Naive thymus-derived CD4-positive, alpha-beta T cell (primary cell): Measurements from ENCODE around the gene SLC5A9. TPM values are rescaled to one million over a fixed set of nuclear protein-coding genes. Genes with fewer than 3 reads are reported as not detected.

Experiments
- ATAC-seq: fragments of 150-1000 bp; cut with Tn5 transposase; 2 replicates; pipeline ENCODE4 v1.10.0; 2021; ENCODE audit warnings: mild to moderate bottlenecking, moderate library complexity
- CTCF ChIA-PET: fragments of 350-600 bp; sonication (Branson Sonifier 250); formaldehyde crosslinking; loops from one replicate; lab custom pipeline; 2021; ENCODE audit warnings: antibody characterized with exemption; lab: Charles Lee
- POLR2A ChIA-PET: fragments of 350-600 bp; sonication (Branson Sonifier 250); formaldehyde crosslinking; loops from one replicate; lab custom pipeline; 2021; ENCODE audit warnings: antibody characterized with exemption, inconsistent platforms; lab: Charles Lee
- DNase-seq, 9 donors: peaks; one replicate each; pipeline versions ENCODE4 v3.0.0 to v3.0.0-alpha.2; 2020 to 2022; ENCODE audit warnings: mixed read lengths in 1 of 9
- H3K27ac ChIP-seq: one replicate; pipeline ENCODE4 v1.7.0; 2013; ENCODE audit warnings: mild to moderate bottlenecking, low read depth, low read length, moderate library complexity
- H3K27me3 ChIP-seq, 2 donors: one replicate each; pipeline ENCODE4 v1.7.0; 2013; ENCODE audit warnings: low read length in 2 of 2, mild to moderate bottlenecking in 2 of 2, moderate library complexity in 2 of 2; ENCODE audit not compliant: control insufficient read depth in 2 of 2, insufficient read depth in 2 of 2
- H3K36me3 ChIP-seq, 3 experiments: 1 replicate in 2 of 3; 2 replicates in 1 of 3; pipeline ENCODE4 v1.7.0; 2013; ENCODE audit warnings: low read length in 3 of 3, mild to moderate bottlenecking in 3 of 3, moderate library complexity in 1 of 3; ENCODE audit not compliant: insufficient read depth in 3 of 3, control insufficient read depth in 2 of 3
- H3K4me1 ChIP-seq, 2 donors: one replicate each; pipeline ENCODE4 v1.7.0; 2013; ENCODE audit warnings: low read length in 2 of 2, mild to moderate bottlenecking in 2 of 2, moderate library complexity in 1 of 2; ENCODE audit not compliant: control insufficient read depth in 2 of 2, insufficient read depth in 2 of 2
- H3K4me3 ChIP-seq: 2 replicates; pipeline ENCODE4 v1.7.0; 2013; ENCODE audit warnings: mild to moderate bottlenecking, low read length
- H3K9me3 ChIP-seq, 3 experiments: 1 replicate in 2 of 3; 2 replicates in 1 of 3; pipeline ENCODE4 v1.7.0; 2013; ENCODE audit warnings: low read length in 3 of 3; ENCODE audit not compliant: control insufficient read depth in 2 of 3
- H3K27ac Mint-ChIP-seq, 9 donors: one replicate each; pipeline ENCODE4 v1.8.0; 2020 to 2022; ENCODE audit warnings: mixed read lengths in 9 of 9, mild to moderate bottlenecking in 8 of 9, moderate library complexity in 5 of 9, inconsistent platforms in 2 of 9
- H3K27me3 Mint-ChIP-seq, 5 donors: one replicate each; pipeline ENCODE4 v1.8.0; 2021 to 2022; ENCODE audit warnings: mixed read lengths in 5 of 5, mild to moderate bottlenecking in 1 of 5
- H3K36me3 Mint-ChIP-seq, 5 donors: one replicate each; pipeline ENCODE4 v1.8.0; 2020 to 2022; ENCODE audit warnings: mixed read lengths in 5 of 5, mild to moderate bottlenecking in 3 of 5, inconsistent platforms in 1 of 5
- H3K4me1 Mint-ChIP-seq, 7 donors: one replicate each; pipeline ENCODE4 v1.8.0; 2020 to 2022; ENCODE audit warnings: mixed read lengths in 7 of 7, mild to moderate bottlenecking in 3 of 7, inconsistent platforms in 1 of 7
- H3K4me3 Mint-ChIP-seq, 10 donors: one replicate each; pipeline ENCODE4 v1.8.0; 2020 to 2022; ENCODE audit warnings: mild to moderate bottlenecking in 10 of 10, mixed read lengths in 10 of 10, moderate library complexity in 6 of 10, inconsistent platforms in 2 of 10
- H3K9me3 Mint-ChIP-seq, 11 donors: one replicate each; pipeline ENCODE4 v1.8.0; 2020 to 2022; ENCODE audit warnings: mixed read lengths in 11 of 11, mild to moderate bottlenecking in 4 of 11, inconsistent platforms in 1 of 11, moderate library complexity in 1 of 11
- intact Hi-C, 2 donors: fragments of 100-400 bp; cut with micrococcal nuclease; formaldehyde crosslinking; loops; one replicate each; pipeline ENCODE4 v1.15.1; 2023
- polyA plus RNA-seq, 2 donors: library from polyadenylated mRNA; unstranded; fragments of 300-500 nt; fragmentation: Illumina TruSeq; gene quantifications; one replicate each; pipeline ENCODE4 v1.2.3, GENCODE V29; 2021
- total RNA-seq, 6 experiments: library from RNA in 5 of 6; stranded (reverse) in 5 of 6; gene quantifications; 1 replicate in 5 of 6; 2 replicates in 1 of 6; pipeline ENCODE4 v1.2.3 and lab custom pipeline; 2021 to 2026

Gene SLC5A9
- total and polyA plus RNA-seq, 7 experiments from 2014 or later: not detected

GRCh38 chr1:48216313-48216712 is 6.2 kb upstream of the SLC5A9 start:
- no peak overlapping the region for H3K27ac ChIP-seq
- POLR2A ChIA-PET: no interaction called here
- peaks cover 0 to 16% (median 6%) of the 10 kb centered on the region in 5 donors for H3K27me3 Mint-ChIP-seq
- peaks cover 0 to 2% (median 0%) of the 10 kb centered on the region in 7 donors for H3K4me1 Mint-ChIP-seq
- ATAC-seq (no peak), DNase-seq (no peak)
- H3K27me3 ChIP-seq: no peaks in the 10 kb centered on the region
- no peaks in the 10 kb centered on the region for H3K9me3 ChIP-seq
- no peak overlapping the region for H3K4me3 ChIP-seq
- H3K36me3 ChIP-seq: no peaks in the 10 kb centered on the region
- H3K9me3 Mint-ChIP-seq: no peaks in the 10 kb centered on the region
- intact Hi-C loops: no loop called here
- H3K4me3 Mint-ChIP-seq: no peak overlapping the region
- CTCF ChIA-PET: interaction anchor here (1.2 to 1.3 kb wide), 2 partner anchors 12 to 22 kb away, joined by 3 read pairs; no protein-coding TSS in a partner anchor
- H3K27ac Mint-ChIP-seq: no peak overlapping the region
- no peaks in the 10 kb centered on the region for H3K36me3 Mint-ChIP-seq
- H3K4me1 ChIP-seq: no peaks in the 10 kb centered on the region

GRCh38 chr1:48216941-48217340 is 5.6 kb upstream of the SLC5A9 start:
- no peaks in the 10 kb centered on the region for H3K9me3 ChIP-seq
- Mint-ChIP-seq H3K4me1 (peaks cover 0 to 2% (median 0%) of the 10 kb centered on the region in 7 donors), H3K27me3 (peaks cover 0 to 16% (median 6%) of the 10 kb centered on the region in 5 donors), H3K9me3 (no peaks in the 10 kb centered on the region), H3K27ac (no peak overlapping the region), H3K36me3 (no peaks in the 10 kb centered on the region), H3K4me3 (no peak overlapping the region)
- no peak overlapping the region for H3K4me3 ChIP-seq
- no peaks in the 10 kb centered on the region for H3K4me1 ChIP-seq
- H3K36me3 ChIP-seq: no peaks in the 10 kb centered on the region
- H3K27me3 ChIP-seq: no peaks in the 10 kb centered on the region
- intact Hi-C loops: no loop called here
- ChIA-PET CTCF (no interaction called here), POLR2A (no interaction called here)
- H3K27ac ChIP-seq: no peak overlapping the region
- ATAC-seq (no peak), DNase-seq (no peak)

- Mint-ChIP-seq H3K4me3 (no peak overlapping the region), H3K27me3 (peaks cover 0 to 16% (median 6%) of the 10 kb centered on the region in 5 donors), H3K9me3 (no peaks in the 10 kb centered on the region), H3K27ac (no peak overlapping the region), H3K36me3 (no peaks in the 10 kb centered on the region), H3K4me1 (peaks cover 0 to 2% (median 0%) of the 10 kb centered on the region in 7 donors)
- ChIA-PET POLR2A (no interaction called here), CTCF (no interaction called here)
- Histone ChIP-seq H3K9me3 (no peaks in the 10 kb centered on the region), H3K36me3 (no peaks in the 10 kb centered on the region), H3K27me3 (no peaks in the 10 kb centered on the region), H3K4me1 (no peaks in the 10 kb centered on the region), H3K27ac (no peak overlapping the region), H3K4me3 (no peak overlapping the region)
- ATAC-seq (no peak), DNase-seq (no peak)
- intact Hi-C loops: no loop called here
Observed at GRCh38 chr1:48217856-48218255, 4.7 kb upstream of the SLC5A9 start.

- H3K36me3 Mint-ChIP-seq: no peaks in the 10 kb centered on the region
- Histone ChIP-seq H3K27ac (no peak overlapping the region), H3K4me1 (no peaks in the 10 kb centered on the region), H3K9me3 (no peaks in the 10 kb centered on the region), H3K27me3 (no peaks in the 10 kb centered on the region), H3K4me3 (no peak overlapping the region), H3K36me3 (no peaks in the 10 kb centered on the region)
- H3K4me1 Mint-ChIP-seq: peaks cover 0 to 2% (median 0%) of the 10 kb centered on the region in 7 donors
- H3K27me3 Mint-ChIP-seq: peaks cover 0 to 6% (median 0%) of the 10 kb centered on the region in 5 donors
- DNase-seq (no peak), ATAC-seq (no peak)
- no peak overlapping the region for H3K27ac Mint-ChIP-seq
- H3K9me3 Mint-ChIP-seq: no peaks in the 10 kb centered on the region
- ChIA-PET CTCF (interaction anchor here (1.0 kb wide), 1 partner anchor 126 kb away, joined by 3 read pairs; no protein-coding TSS in a partner anchor), POLR2A (no interaction called here)
- H3K4me3 Mint-ChIP-seq: no peak overlapping the region
- intact Hi-C loops: no loop called here
Observed at GRCh38 chr1:48219803-48220202, 2.7 kb upstream of the SLC5A9 start.

- H3K27ac ChIP-seq: no peak overlapping the region
- H3K36me3 Mint-ChIP-seq: no peaks in the 10 kb centered on the region
- no peak overlapping the region for H3K4me3 Mint-ChIP-seq
- no peak overlapping the region for H3K4me3 ChIP-seq
- peaks cover 0 to 6% (median 0%) of the 10 kb centered on the region in 5 donors for H3K27me3 Mint-ChIP-seq
- peaks cover 0 to 8% (median 0%) of the 10 kb centered on the region in 7 donors for H3K4me1 Mint-ChIP-seq
- H3K36me3 ChIP-seq: no peaks in the 10 kb centered on the region
- DNase-seq (no peak), ATAC-seq (no peak)
- ChIA-PET POLR2A (no interaction called here), CTCF (no interaction called here)
- intact Hi-C loops: no loop called here
- H3K9me3 ChIP-seq: no peaks in the 10 kb centered on the region
- H3K27ac Mint-ChIP-seq: no peak overlapping the region
- no peaks in the 10 kb centered on the region for H3K4me1 ChIP-seq
- H3K27me3 ChIP-seq: no peaks in the 10 kb centered on the region
- no peaks in the 10 kb centered on the region for H3K9me3 Mint-ChIP-seq
Observed at GRCh38 chr1:48221122-48221521, 1.4 kb upstream of the SLC5A9 start.

GRCh38 chr1:48221657-48222056 is 859 bp upstream of the SLC5A9 start:
- H3K27ac ChIP-seq: no peak overlapping the region
- H3K36me3 ChIP-seq: no peaks in the 10 kb centered on the region
- peaks cover 1 to 3% of the 10 kb centered on the region in 2 donors for H3K4me1 ChIP-seq
- H3K9me3 ChIP-seq: no peaks in the 10 kb centered on the region
- Mint-ChIP-seq H3K27me3 (peaks cover 0 to 6% (median 0%) of the 10 kb centered on the region in 5 donors), H3K9me3 (no peaks in the 10 kb centered on the region), H3K27ac (peak overlapping the region in 1 of 9 donors; percentile 37), H3K36me3 (no peaks in the 10 kb centered on the region), H3K4me1 (peaks cover 0 to 8% (median 0%) of the 10 kb centered on the region in 7 donors), H3K4me3 (no peak overlapping the region)
- ChIA-PET POLR2A (no interaction called here), CTCF (no interaction called here)
- ATAC-seq: no peak
- no peaks in the 10 kb centered on the region for H3K27me3 ChIP-seq
- H3K4me3 ChIP-seq: no peak overlapping the region
- DNase-seq: no peak
- intact Hi-C loops: no loop called here
